Transverse colon (tissue), 4 donors: ENCODE results near the gene FKBP5.

Experiments
- CTCF ChIP-seq, 5 experiments: fragments of 200-600 bp in 3 of 5; fragments of 450-650 bp in 2 of 5; sonication (generic) in 3 of 5; IDR thresholded peaks; 1 replicate in 2 of 5; 2 replicates in 3 of 5; pipeline ENCODE4 v1.5.1; 2016 to 2017; ENCODE audit warnings: antibody characterized with exemption in 5 of 5, inconsistent platforms in 3 of 5, mild to moderate bottlenecking in 2 of 5, moderate library complexity in 1 of 5
- POLR2AphosphoS5 ChIP-seq, 3 donors: sonication (generic); formaldehyde crosslinking; IDR thresholded peaks; one replicate each; pipeline ENCODE4 v1.6.1; 2016; ENCODE audit warnings: antibody characterized with exemption in 3 of 3

- no peak for TF ChIP-seq CTCF (IDR thresholded peaks at IDR 0.05)
- no peak for TF ChIP-seq POLR2AphosphoS5 (IDR thresholded peaks at IDR 0.05)
Observed at GRCh38 chr6:35550437-35550836, 138.3 kb downstream of the FKBP5 start.
